Keratinocyte (primary cell): ENCODE results near the gene KIFBP. TPM values are rescaled to one million over a fixed set of nuclear protein-coding genes. Genes with fewer than 3 reads are reported as not detected.

Source experiments
- DNase-seq: peaks from one replicate; pipeline ENCODE4 v3.0.0-alpha.2; 2011; ENCODE audit warnings: low read depth, missing footprints, low spot score
- FAIRE-seq: peaks from 2 replicates; lab custom pipeline; 2011; peaks lifted over from hg19 to GRCh38; lab: Jason Lieb, UNC
- H2AFZ ChIP-seq: 2 replicates; pipeline ENCODE4 v1.6.0; 2012; ENCODE audit warnings: low read length, control low read depth, inconsistent platforms; ENCODE audit not compliant: control insufficient read depth
- H3K27ac ChIP-seq: 2 replicates; pipeline ENCODE4 v1.5.1; 2011; ENCODE audit warnings: low read length; ENCODE audit not compliant: control insufficient read depth, insufficient read depth
- H3K27me3 ChIP-seq: 3 replicates; pipeline ENCODE4 v1.6.0; 2011; ENCODE audit warnings: low read length; ENCODE audit not compliant: control insufficient read depth, insufficient read depth; ENCODE audit errors: extremely low read depth
- H3K36me3 ChIP-seq, 2 experiments: 2 replicates in 1 of 2; 3 replicates in 1 of 2; pipeline ENCODE4 v1.5.1; 2011; ENCODE audit warnings: low read length in 2 of 2, mild to moderate bottlenecking in 1 of 2; ENCODE audit not compliant: control insufficient read depth in 2 of 2, insufficient read depth in 2 of 2; ENCODE audit errors: extremely low read depth in 1 of 2
- H3K4me1 ChIP-seq: 3 replicates; pipeline ENCODE4 v1.5.1; 2011; ENCODE audit warnings: low read length; ENCODE audit not compliant: control insufficient read depth, insufficient read depth; ENCODE audit errors: extremely low read depth
- H3K4me2 ChIP-seq: 3 replicates; pipeline ENCODE4 v1.6.0; 2011; ENCODE audit warnings: low read depth, low read length; ENCODE audit not compliant: control insufficient read depth, insufficient read depth; ENCODE audit errors: extremely low read depth
- H3K4me3 ChIP-seq, 3 experiments: fragments of 200-600 bp in 1 of 3; sonication (generic) in 1 of 3; 2 replicates in 2 of 3; 3 replicates in 1 of 3; pipeline ENCODE4 v1.5.1; 2011 to 2016; ENCODE audit warnings: low read length in 3 of 3, mild to moderate bottlenecking in 3 of 3, control low read depth in 2 of 3, inconsistent platforms in 1 of 3, low read depth in 1 of 3, mixed read lengths in 1 of 3, mixed run types in 1 of 3, moderate library complexity in 1 of 3; ENCODE audit not compliant: control insufficient read depth in 2 of 3, insufficient read depth in 2 of 3; ENCODE audit errors: extremely low read depth in 1 of 3
- H3K79me2 ChIP-seq: 2 replicates; pipeline ENCODE4 v1.6.0; 2012; ENCODE audit warnings: low read length; ENCODE audit not compliant: control insufficient read depth, insufficient read depth
- H3K9ac ChIP-seq: 3 replicates; pipeline ENCODE4 v1.6.0; 2011; ENCODE audit warnings: low read length; ENCODE audit not compliant: control insufficient read depth, insufficient read depth; ENCODE audit errors: extremely low read depth
- H3K9me1 ChIP-seq: 3 replicates; pipeline ENCODE4 v1.6.0; 2011; ENCODE audit warnings: low read length; ENCODE audit not compliant: control insufficient read depth, insufficient read depth; ENCODE audit errors: extremely low read depth
- H3K9me3 ChIP-seq: 2 replicates; pipeline ENCODE4 v1.5.1; 2012; ENCODE audit warnings: low read depth, low read length; ENCODE audit not compliant: control insufficient read depth
- H4K20me1 ChIP-seq: 3 replicates; pipeline ENCODE4 v1.6.0; 2011; ENCODE audit warnings: low read length; ENCODE audit not compliant: control insufficient read depth, insufficient read depth; ENCODE audit errors: extremely low read depth
- EZH2 ChIP-seq: IDR thresholded peaks from one replicate; pipeline ENCODE4 v1.6.1; 2012; ENCODE audit warnings: inconsistent platforms, mild to moderate bottlenecking, low read length, moderate library complexity
- dilution Hi-C: fragments of 300-500 bp; cut with MboI; formaldehyde crosslinking; loops from one replicate; pipeline ENCODE4 v1.7.0; 2020; ENCODE audit warnings: low sequenced_read_pairs; ENCODE audit not compliant: extremely low pct_ligation_motif_present
- polyA plus RNA-seq, 5 experiments: library from polyadenylated mRNA; depleted of rRNA in 3 of 5; stranded (reverse) in 3 of 5; stranded (forward) in 1 of 5; unstranded in 1 of 5; fragments of >200 nt; gene quantifications; 1 replicate in 1 of 5; 2 replicates in 3 of 5; 3 replicates in 1 of 5; pipeline versions ENCODE4 v1.2.1 to v1.2.3, GENCODE V29; 2011 to 2012; ENCODE audit warnings: missing spikeins in 2 of 5, low read depth in 1 of 5, low replicate concordance in 1 of 5
- TF ChIP-seq, protein P1 (sequence below), 3 experiments: IDR thresholded peaks in 1 of 3; conservative IDR thresholded peaks in 1 of 3; optimal IDR thresholded peaks in 1 of 3; 2 replicates in 2 of 3; 3 replicates in 1 of 3; pipeline versions ENCODE3 to v1.5.1; 2011; ENCODE audit warnings: low read length in 3 of 3, mild to moderate bottlenecking in 3 of 3, moderate library complexity in 2 of 3, control low read depth in 1 of 3, inconsistent platforms in 1 of 3; ENCODE audit not compliant: insufficient read depth in 2 of 3; ENCODE audit errors: extremely low read depth in 1 of 3

KIFBP gene
- polyA plus RNA-seq, 1 donor (not counting 4 experiments of a cell fraction or from before 2014, with no cell fraction given) = 48.9 TPM

- H3K27ac ChIP-seq = no peak overlapping the region
- no peak for FAIRE-seq
These were observed 68.1 kb downstream of the KIFBP start for GRCh38 chr10:69056536-69057260.

GRCh38 chr10:69057261-69057950 is 68.8 kb downstream of the KIFBP start:
- dilution Hi-C loops = no loop called here
- no peak overlapping the region for H3K27ac ChIP-seq
- DNase-seq (no peak), FAIRE-seq (no peak)
- H3K9me1 ChIP-seq = no peaks in the 10 kb centered on the region
- peaks cover 15% of the 10 kb centered on the region for H3K4me1 ChIP-seq
- peak overlapping the region; percentile 4 for H2AFZ ChIP-seq
- no peak overlapping the region for H3K4me2 ChIP-seq
- H3K36me3 ChIP-seq = no peaks in the 10 kb centered on the region
- no peaks in the 10 kb centered on the region for H3K9me3 ChIP-seq
- no peaks in the 10 kb centered on the region for H3K79me2 ChIP-seq
- H4K20me1 ChIP-seq = no peaks in the 10 kb centered on the region
- H3K27me3 ChIP-seq = peaks cover 5% of the 10 kb centered on the region
- H3K9ac ChIP-seq = no peak overlapping the region
- no peak overlapping the region for H3K4me3 ChIP-seq
- TF ChIP-seq EZH2 = no peak
- TF ChIP-seq, protein P1, sequence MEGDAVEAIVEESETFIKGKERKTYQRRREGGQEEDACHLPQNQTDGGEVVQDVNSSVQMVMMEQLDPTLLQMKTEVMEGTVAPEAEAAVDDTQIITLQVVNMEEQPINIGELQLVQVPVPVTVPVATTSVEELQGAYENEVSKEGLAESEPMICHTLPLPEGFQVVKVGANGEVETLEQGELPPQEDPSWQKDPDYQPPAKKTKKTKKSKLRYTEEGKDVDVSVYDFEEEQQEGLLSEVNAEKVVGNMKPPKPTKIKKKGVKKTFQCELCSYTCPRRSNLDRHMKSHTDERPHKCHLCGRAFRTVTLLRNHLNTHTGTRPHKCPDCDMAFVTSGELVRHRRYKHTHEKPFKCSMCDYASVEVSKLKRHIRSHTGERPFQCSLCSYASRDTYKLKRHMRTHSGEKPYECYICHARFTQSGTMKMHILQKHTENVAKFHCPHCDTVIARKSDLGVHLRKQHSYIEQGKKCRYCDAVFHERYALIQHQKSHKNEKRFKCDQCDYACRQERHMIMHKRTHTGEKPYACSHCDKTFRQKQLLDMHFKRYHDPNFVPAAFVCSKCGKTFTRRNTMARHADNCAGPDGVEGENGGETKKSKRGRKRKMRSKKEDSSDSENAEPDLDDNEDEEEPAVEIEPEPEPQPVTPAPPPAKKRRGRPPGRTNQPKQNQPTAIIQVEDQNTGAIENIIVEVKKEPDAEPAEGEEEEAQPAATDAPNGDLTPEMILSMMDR (optimal IDR thresholded peaks at IDR 0.05 in 1 of 3, IDR thresholded peaks at IDR 0.05 in 1 of 3, conservative IDR thresholded peaks at IDR 0.05 in 1 of 3; ENCODE audit: extremely low read depth in 1 of 3, insufficient read depth in 2 of 3, low read length in 3 of 3) = no peak

More at GRCh38 chr10:69056536-69057260, 68.1 kb downstream of the KIFBP start:
- Histone ChIP-seq H3K9me1 (no peaks in the 10 kb centered on the region), H3K9ac (no peak overlapping the region), H3K79me2 (no peaks in the 10 kb centered on the region), H3K36me3 (no peaks in the 10 kb centered on the region), H4K20me1 (no peaks in the 10 kb centered on the region), H3K4me3 (no peak overlapping the region), H3K4me1 (peaks cover 10% of the 10 kb centered on the region), H3K9me3 (no peaks in the 10 kb centered on the region), H2AFZ (no peak overlapping the region), H3K27me3 (peaks cover 1% of the 10 kb centered on the region), H3K4me2 (no peak overlapping the region)
- dilution Hi-C loops = no loop called here
- DNase-seq = no peak
- TF ChIP-seq, protein P1 (optimal IDR thresholded peaks at IDR 0.05 in 1 of 3, IDR thresholded peaks at IDR 0.05 in 1 of 3, conservative IDR thresholded peaks at IDR 0.05 in 1 of 3; ENCODE audit: extremely low read depth in 1 of 3, insufficient read depth in 2 of 3, low read length in 3 of 3) = no peak
- no peak for TF ChIP-seq EZH2
